ENCODE results near the gene ZBED4. TPM values are rescaled to one million over a fixed set of nuclear protein-coding genes. Genes with fewer than 3 reads are reported as not detected.

ZBED4 gene
- total and polyA plus RNA-seq, 8 donors = 12.8 to 19.8 (median 15.1) TPM

DNA sequence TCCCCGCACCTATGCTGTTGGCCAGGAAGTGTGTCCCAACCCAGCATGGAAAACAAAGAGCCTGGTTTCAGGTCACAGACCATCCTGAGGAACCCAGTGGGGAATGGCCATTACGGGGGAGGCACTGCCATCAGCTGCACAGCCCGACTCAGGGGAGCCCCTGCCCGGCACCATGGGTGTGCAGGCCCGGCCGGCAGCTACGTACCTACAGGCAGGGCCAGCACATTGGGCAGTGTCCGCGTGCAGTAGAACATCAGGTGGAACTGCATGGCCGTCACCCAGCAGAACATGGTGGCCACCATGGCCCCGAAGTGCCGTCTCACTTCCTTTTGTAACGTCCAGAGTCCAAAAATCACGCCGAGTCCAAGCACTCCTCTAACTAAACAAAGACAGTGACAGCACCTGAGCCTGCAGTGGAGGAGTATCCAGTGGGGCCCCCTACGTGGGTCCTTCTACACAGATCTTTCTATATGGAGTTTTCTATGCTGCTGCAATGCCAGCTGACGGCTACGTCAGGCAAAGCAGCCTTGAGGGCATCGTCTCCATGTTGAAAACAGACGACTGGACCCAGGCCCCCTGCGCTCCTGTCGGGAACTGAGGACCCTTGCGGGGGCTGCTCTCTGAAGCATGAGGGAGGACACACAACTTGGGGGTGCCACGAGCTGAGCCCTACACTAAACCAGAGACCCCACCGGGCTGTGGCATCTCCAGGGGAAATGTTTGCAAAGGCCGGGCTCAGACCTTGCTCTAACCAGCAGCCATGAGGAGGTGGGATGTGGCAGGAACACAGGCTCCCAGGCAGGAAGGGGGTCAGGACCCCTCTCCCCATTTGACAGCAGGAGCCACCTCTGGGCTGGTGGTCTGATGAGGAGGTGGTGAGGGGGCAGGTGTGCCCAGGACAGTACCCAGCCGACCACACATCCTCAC, 56.8 kb downstream of the ZBED4 start:
- DNase-seq = no peak

DNA sequence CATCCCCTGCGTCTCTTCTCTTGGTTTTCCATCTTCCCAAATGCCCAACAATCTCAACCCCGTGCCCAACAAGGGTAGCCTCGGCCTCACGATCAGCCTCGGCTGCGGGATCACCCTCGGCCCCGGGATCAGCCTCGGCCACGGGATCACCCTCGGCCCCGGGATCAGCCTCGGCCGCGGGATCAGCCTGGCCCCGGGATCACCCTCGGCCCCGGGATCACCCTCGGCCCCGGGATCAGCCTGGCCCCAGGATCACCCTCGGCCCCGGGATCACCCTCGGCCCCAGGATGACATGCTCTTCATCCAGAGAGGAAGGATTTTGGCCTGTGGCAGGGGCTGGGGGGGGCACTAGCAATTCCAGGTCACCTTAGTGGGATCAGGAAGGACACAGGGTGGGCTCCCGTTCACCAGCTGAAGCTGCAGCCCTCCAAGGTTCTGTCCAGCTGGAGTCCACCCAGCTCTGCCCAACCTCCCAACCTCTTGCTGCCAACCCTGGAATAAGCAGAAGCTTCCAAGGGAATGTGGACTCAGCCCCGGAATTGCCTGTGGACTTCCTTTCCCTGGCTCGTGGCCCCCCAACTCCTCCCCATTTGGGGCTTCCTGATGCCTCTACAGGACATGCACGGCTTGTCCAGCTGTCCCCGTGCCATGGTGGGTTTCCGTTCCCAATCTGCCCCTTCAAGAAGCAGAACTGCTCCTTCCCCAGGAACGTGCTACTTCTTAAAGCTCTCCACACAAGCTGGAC, 58.4 kb downstream of the ZBED4 start:
- Histone ChIP-seq H3K27me3 (no peaks in the 10 kb centered on the region), H3K4me3 (no peak overlapping the region), H3K36me3 (peaks cover 0 to 69% of the 10 kb centered on the region in 2 donors), H3K4me1 (peaks cover under 1 to 4% of the 10 kb centered on the region in 2 donors), H3K9me3 (no peaks in the 10 kb centered on the region), H3K27ac (no peak overlapping the region)
- ATAC-seq (no peak), DNase-seq (no peak)
- intact Hi-C loops (cut with DNase I) = loop anchor here in 1 of 2 donors (10.0 kb wide), 1 partner anchor 137 kb away; no protein-coding TSS in a partner anchor
- TF ChIP-seq, protein P1, sequence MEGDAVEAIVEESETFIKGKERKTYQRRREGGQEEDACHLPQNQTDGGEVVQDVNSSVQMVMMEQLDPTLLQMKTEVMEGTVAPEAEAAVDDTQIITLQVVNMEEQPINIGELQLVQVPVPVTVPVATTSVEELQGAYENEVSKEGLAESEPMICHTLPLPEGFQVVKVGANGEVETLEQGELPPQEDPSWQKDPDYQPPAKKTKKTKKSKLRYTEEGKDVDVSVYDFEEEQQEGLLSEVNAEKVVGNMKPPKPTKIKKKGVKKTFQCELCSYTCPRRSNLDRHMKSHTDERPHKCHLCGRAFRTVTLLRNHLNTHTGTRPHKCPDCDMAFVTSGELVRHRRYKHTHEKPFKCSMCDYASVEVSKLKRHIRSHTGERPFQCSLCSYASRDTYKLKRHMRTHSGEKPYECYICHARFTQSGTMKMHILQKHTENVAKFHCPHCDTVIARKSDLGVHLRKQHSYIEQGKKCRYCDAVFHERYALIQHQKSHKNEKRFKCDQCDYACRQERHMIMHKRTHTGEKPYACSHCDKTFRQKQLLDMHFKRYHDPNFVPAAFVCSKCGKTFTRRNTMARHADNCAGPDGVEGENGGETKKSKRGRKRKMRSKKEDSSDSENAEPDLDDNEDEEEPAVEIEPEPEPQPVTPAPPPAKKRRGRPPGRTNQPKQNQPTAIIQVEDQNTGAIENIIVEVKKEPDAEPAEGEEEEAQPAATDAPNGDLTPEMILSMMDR (IDR thresholded peaks at IDR 0.05) = no peak

More for the DNA sequence above, 56.8 kb downstream of the ZBED4 start:
- ATAC-seq = no peak
- H3K27ac ChIP-seq = no peak overlapping the region
- H3K9me3 ChIP-seq = no peaks in the 10 kb centered on the region
- no peaks in the 10 kb centered on the region for H3K27me3 ChIP-seq
- H3K4me1 ChIP-seq = no peaks in the 10 kb centered on the region
- peaks cover 0 to 85% of the 10 kb centered on the region in 2 donors for H3K36me3 ChIP-seq
- TF ChIP-seq, protein P1 (IDR thresholded peaks at IDR 0.05) = no peak
- intact Hi-C loops (cut with DNase I) = loop anchor here in 1 of 2 donors (10.0 kb wide), 1 partner anchor 136 kb away; no protein-coding TSS in a partner anchor
- no peak overlapping the region for H3K4me3 ChIP-seq

DNA sequence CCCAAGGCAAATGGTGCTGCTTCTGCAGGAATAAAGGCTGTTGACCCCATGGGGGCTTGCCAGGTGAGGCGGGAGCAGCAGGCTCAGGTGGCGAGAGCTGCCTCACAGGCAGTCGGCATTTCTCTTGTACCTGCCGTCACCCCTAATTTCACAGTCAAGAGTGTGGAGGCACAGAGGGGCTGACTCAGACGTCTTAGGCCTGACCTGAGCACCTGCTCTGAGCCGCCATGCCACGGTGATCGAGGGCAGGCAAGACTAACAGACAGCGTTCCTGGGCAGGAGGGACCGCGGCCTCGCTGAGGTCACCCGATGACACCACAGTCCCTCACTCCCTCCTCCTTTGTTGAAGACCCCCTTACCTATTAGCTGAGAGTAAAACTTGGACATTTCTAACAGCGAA, 59.4 kb downstream of the ZBED4 start:
- TF ChIP-seq, protein P1 (IDR thresholded peaks at IDR 0.05) = no peak
- intact Hi-C loops (cut with DNase I) = loop anchor here in 1 of 2 donors (10.0 kb wide), 1 partner anchor 138 kb away; no protein-coding TSS in a partner anchor
- Histone ChIP-seq H3K4me1 (peaks cover 6 to 13% of the 10 kb centered on the region in 2 donors), H3K27ac (no peak overlapping the region), H3K9me3 (no peaks in the 10 kb centered on the region), H3K4me3 (no peak overlapping the region), H3K36me3 (peaks cover 0 to 60% of the 10 kb centered on the region in 2 donors), H3K27me3 (no peaks in the 10 kb centered on the region)
- ATAC-seq (no peak), DNase-seq (no peak)

DNA sequence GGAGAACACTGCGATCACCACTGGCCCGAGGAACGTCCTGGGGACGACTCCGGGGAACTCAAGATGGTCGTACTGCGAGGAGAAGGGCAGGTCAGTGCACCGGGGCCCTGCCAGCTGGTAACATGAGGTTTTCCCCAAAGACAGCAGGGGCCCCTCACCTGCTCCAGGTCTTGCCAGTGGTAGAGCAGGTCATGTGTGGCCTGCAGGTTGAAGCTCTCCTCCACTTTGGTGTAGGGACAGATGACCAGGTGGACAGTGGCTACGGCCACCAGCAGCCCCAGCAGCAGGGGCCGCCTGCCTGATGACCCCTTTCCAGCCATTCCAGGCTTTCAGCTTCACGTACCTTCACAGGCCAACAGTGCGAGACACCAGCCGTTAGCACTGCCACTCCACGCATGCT, 59.8 kb downstream of the ZBED4 start:
- Histone ChIP-seq H3K36me3 (peaks cover 0 to 55% of the 10 kb centered on the region in 2 donors), H3K27ac (no peak overlapping the region), H3K4me3 (no peak overlapping the region), H3K27me3 (no peaks in the 10 kb centered on the region), H3K4me1 (peaks cover 6 to 13% of the 10 kb centered on the region in 2 donors), H3K9me3 (no peaks in the 10 kb centered on the region)
- intact Hi-C loops (cut with DNase I) = loop anchor here in 1 of 2 donors (10.0 kb wide), 1 partner anchor 139 kb away; no protein-coding TSS in a partner anchor
- DNase-seq (no peak), ATAC-seq (no peak)
- TF ChIP-seq, protein P1 (IDR thresholded peaks at IDR 0.05) = no peak
